Fibroblast of skin of left quadriceps (primary cell): ENCODE measurements around the gene PPP6R1.

Experiments used
- DNase-seq, 2 experiments: peaks; one replicate each; pipeline ENCODE4 v3.0.0-alpha.2; 2013; ENCODE audit warnings: low read depth in 2 of 2

The PPP6R1 gene

GRCh38 chr19:55181740-55182139, 77.1 kb downstream of the PPP6R1 start:
- no peak for DNase-seq
